HG03442 (cell line): ENCODE measurements around the gene WWC1.

Source experiments
- ATAC-seq: cut with Tn5 transposase; IDR thresholded peaks from one replicate; pipeline ENCODE4 v1.9.1; 2021; ENCODE audit warnings: mild to moderate bottlenecking, moderate library complexity; ENCODE audit not compliant: unreplicated experiment

Gene WWC1

DNA sequence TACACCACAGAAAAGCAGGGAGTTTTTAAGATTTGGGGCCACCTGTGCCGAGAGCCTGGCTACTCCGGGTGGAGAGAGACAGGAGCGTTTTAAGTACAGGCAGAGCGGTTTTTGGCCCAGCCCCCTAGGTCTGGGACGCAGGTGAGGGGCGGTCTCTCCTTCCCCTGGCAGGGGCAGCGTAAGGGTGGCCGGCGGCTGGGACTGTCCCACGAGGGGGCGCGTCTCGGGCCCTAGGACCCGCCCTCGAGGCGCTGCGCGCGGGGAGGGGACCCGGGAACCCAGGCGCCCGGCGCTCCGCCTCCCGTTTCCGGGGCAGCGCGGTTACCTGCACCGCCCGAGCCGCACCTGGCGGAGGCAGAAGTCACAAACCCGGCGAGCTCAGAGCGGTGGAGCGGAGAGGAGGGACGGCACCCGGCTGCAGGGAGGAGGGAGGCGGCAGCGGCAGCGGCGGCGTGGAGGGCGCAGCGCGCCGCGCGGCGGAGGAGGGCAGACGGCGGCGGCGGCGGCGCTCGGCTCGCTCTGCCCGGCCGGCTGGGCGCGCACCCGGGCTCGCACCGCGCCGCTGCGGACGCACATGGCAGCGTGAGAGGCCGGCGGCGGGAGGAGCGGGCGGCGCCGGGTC, at the start of gene WWC1:
Gene WWC1, plus strand, starts transcription at position 304 of the 622 bp plus-strand sequence. CDS start 508 bp downstream, outside the sequence.
- ATAC-seq = peak; percentile 68

DNA sequence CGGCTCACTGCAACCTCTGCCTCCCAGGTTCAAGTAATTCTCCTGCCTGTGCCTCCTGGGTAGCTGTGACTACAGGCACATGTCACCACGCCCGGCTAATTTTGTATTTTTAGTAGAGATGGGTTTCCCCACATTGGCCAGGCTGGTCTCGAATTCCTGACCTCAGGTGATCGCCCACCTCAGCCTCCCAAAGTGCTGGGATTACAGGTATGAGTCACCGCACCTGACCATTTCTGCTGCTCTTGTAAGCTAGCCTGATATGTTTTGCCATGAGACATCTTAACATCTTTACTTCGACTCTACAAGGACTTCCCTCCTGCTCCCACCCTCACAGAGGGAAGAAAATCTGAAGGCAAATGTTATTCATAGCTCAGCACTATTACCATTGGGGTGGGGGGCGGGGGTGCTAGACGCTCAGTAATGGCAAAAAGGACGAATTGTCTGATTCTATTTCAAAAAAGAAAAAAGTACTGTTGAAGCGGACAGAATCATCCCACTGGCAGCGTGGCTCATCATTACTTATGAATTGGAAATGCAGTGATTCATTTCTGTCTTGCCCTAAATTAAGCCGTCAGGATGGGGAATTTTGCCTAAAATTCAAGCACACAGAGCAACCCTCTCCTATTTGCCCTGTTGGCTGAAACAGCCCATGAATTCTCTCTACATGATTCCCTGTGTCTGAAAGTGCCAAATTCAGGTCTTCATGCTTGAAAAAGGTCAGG, 46.4 kb upstream of the WWC1 start:
- no peak for ATAC-seq

DNA sequence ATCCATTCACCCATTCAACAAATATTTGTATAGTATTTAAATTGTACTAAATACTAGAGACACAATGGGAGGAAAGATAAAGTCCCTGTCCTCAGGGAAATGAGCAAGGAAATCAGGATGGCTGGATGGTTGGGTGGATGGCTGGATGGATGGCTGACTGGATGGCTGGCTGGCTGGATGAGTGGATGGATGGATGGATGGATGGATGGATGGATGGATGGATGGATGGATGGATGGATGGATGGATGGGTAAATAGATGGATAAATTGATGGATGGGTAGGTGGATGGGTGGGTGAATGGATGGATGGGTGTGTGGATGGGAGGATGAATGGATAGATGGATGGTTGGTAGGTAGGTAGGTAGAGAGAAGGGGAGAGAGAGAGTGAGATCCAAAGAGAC, 41.5 kb upstream of the WWC1 start:
- ATAC-seq = no peak

DNA sequence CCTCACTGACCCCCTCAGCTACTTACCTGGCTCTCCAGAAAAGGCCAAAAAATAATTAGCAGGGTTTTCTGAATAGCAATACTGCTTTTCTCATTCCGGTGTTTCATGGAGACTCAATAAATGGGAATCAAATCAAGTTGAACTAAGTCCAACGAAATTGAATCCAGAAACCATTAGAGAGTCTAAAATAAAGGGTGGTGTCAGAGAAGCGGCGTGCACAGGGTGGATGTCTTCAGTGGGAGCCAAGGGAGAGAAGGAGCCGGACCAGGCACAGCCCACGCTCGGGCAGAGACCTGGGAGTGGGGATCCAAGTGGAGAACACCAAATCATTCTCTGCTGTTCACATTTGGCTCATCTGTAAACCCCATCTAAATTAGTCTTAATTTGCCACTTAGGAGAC, 40.2 kb upstream of the WWC1 start:
- ATAC-seq = no peak

DNA sequence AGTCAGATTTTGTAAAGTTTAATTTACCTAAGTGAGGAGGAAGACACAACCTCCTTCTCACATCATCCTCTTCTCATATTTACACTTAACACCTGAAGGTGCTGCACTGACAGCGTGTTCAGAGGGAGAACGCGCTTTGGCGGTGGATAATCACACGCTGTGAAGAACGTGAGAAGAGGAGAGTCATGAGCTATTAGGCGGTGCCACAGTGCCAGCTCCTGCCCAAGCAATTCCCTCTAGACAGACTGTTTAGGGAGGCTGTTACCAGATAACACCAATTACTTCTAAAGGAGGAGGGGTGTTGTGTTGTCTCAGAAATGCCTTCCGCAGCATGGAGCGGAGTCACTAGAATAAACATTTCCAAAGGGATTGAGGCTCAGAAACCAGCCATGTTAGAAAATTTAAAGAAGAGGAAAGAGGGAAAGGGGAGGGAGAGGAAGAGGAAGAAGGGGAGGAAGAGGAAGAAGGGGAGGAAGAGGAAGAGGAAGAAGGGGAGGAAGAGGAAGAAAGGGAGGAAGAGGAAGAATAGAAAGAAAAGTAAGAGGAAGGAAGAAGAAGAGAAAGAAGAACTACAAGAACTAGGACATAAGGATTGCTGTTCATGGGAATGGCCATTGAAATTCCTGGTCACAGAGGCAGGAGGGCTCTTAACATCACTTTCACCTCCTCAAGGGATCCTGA, 37.3 kb upstream of the WWC1 start:
- ATAC-seq = no peak

DNA sequence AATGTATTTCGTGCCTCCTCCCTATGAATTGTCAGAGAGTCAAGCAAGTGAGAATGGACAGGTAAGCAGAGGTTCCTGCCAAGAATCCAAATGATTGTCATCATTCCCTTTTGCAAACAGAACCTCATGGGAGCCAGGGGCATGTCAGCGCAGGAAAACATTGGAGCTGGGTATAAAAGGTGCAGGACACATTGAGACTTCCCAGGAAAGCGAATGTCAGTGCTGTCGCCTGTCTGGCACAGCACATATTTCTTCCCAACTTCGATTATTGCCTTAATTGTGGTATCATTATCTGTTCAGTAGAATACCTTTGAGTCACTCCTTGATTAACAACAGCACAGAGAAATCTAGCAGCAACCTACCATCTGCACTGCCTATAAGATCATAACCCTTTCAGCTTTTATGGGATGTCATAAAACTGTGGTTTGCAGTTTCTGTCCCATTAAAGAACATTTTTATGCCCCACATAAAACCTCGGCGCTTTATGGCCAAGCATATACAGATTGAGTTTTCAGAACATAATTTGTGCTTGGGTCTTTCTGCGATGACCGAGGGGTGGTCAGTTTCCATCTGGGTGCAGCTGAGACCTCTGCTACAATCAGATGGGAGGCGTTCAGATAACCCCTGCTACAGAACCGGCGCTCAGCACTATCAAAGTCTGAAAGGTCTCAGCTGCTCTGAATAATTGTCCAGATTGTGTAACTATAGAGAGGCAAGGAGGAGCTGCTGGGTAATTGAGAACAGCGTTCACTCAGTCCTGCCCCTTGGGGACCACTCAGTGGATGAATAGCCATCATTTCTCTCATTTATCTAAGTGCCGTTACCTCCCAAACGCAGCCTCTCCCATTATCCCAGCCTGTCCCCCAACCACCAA, 30.9 kb upstream of the WWC1 start:
- no peak for ATAC-seq

DNA sequence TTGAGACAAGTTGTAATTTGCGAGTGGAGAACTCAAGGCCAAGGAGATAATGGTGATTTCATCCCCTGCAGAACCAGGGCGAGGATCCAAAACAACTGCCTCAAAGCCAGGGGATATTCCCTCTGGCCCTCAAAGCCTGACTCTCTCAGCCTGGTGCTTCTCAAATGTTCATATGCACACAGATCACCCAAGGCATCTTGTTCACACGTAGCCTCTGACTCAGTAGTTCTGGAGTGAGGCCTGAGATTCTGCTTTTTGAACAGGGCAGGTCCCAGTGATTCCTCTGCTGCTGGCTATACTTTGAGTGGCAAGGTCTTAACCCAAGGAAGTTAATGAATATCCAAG, 30.2 kb upstream of the WWC1 start:
- ATAC-seq = no peak

DNA sequence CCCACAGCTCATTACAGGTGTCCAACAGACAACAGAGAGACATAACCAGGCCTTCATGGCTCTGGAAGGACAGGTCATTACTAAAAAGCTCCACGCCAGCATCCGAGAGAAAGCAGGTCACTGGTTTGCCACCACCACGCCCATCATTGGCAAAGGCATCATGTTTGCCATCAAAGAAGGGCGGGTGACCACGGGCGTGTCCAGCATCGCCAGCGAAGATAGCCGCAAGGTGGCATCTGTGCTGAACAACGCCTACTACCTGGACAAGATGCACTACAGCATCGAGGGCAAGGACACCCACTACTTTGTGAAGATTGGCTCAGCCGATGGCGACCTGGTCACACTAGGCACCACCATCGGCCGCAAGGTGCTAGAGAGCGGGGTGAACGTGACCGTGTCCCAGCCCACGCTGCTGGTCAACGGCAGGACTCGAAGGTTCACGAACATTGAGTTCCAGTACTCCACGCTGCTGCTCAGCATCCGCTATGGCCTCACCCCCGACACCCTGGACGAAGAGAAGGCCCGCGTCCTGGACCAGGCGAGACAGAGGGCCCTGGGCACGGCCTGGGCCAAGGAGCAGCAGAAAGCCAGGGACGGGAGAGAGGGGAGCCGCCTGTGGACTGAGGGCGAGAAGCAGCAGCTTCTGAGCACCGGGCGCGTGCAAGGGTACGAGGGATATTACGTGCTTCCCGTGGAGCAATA, 29.3 kb upstream of the WWC1 start:
- ATAC-seq = no peak

DNA sequence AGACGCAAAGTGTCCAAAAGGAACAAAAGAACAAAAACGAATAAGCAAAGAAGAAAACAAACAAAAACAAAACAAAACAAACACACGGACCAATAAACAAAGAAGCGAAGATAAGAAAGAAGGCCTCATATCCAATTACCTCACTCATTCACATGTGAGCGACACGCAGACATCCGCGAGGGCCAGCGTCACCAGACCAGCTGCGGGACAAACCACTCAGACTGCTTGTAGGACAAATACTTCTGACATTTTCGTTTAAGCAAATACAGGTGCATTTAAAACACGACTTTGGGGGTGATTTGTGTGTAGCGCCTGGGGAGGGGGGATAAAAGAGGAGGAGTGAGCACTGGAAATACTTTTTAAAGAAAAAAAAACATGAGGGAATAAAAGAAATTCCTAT, 28.3 kb upstream of the WWC1 start:
- no peak for ATAC-seq

DNA sequence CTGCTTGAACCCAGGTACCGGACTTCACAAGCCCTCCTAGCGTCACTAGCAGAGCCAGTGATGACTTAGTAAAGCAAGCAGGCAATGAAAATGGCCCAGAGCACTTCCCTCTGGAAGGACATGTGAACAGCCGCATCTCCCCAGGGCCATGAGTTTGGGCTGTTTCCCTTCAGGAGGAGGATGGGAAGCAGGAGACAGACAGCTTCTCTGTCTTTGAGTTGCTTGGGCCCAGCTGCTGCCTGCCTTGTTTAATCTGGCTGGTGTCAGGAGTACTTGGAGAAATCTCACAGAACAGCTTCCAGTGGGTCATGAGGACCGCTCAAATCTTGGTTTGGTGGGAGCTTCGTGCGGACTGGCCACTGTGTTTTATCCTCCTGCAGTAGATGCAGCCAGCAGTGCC, 25.4 kb upstream of the WWC1 start:
- no peak for ATAC-seq

DNA sequence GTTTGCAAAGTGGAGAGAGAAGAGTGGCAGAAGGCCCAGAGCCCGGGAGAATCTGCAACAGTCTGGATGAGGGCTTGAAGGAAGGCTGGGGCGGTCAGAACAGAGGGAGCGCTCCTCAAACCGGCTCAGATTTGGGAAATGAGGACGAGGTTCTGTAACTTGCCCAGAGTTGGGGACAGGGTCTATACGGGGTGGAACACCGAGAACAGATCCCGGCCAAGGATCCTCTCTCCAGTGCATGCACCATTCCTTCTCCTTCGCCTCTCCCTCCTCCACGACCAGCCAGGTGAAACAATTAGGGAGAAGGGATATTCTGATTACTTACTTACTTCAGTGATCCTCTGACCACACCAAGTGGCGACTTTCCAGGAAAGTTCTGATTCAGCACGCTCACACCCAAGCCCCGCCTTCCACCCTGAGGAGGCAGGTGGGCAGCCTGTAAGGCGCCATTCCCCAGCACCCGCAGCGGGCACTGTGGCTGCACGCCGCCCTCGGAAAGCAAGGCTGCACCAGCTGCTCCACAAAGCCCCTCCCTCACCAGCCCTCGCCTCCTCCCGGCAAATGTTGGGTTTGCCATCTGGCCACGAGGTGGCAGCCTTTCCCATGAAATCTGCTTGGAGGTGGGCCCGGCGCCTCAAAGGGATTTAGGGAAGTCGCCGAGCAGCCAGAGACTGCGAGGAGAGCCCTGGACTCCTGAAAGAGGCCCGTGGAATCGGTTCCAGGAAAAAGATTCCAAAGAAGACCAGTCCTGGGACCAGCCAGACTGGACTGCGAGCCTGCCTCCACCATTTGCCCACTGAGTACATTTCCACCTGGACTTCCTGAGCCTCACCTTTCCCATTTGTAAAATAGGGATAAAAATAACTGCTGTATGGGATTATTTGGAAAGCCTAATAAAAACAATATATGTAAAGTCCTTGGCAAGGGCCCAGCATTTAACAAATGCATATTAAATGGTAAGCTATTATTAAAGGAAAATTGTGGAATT, 22.2 kb upstream of the WWC1 start:
- peak; percentile 88 for ATAC-seq

DNA sequence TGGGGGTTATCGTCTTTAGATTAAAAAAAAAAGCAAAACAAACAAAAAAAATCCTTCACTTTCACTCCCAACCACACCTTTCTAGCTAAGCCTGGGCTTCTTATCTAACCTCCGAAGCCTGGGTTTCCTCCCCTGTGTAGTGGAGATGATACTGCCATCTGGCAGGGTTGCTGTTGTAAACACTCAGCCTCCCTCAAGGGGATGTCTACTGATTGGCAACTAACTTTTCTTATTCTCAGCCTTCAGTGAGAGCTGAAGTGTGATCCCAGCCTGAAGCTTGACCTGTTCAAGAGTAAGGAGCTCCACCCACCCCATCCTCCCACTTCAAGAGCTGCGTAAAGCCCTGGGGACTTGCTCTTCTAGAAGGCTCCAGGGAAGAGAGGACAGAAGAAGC, 21.5 kb upstream of the WWC1 start:
- ATAC-seq = no peak

DNA sequence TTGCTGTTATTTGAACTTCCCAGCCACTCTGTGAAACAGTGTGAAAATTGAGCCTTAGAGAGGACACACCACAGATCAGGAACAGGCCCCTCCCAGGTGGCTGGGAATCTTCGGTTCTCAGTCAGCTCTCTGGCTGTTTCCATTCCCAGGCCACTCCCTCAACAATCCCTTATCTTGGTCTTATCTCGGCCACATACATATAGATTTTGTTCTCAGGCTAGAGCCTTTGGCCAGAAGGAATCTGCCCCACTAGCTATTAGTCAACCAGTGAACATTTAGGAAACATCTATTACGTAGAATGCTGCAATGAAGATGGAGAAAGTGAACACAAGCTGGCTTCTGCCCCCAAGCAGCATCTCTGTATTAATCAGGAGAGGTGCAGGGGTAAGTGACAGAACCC, 21.0 kb upstream of the WWC1 start:
- no peak for ATAC-seq

DNA sequence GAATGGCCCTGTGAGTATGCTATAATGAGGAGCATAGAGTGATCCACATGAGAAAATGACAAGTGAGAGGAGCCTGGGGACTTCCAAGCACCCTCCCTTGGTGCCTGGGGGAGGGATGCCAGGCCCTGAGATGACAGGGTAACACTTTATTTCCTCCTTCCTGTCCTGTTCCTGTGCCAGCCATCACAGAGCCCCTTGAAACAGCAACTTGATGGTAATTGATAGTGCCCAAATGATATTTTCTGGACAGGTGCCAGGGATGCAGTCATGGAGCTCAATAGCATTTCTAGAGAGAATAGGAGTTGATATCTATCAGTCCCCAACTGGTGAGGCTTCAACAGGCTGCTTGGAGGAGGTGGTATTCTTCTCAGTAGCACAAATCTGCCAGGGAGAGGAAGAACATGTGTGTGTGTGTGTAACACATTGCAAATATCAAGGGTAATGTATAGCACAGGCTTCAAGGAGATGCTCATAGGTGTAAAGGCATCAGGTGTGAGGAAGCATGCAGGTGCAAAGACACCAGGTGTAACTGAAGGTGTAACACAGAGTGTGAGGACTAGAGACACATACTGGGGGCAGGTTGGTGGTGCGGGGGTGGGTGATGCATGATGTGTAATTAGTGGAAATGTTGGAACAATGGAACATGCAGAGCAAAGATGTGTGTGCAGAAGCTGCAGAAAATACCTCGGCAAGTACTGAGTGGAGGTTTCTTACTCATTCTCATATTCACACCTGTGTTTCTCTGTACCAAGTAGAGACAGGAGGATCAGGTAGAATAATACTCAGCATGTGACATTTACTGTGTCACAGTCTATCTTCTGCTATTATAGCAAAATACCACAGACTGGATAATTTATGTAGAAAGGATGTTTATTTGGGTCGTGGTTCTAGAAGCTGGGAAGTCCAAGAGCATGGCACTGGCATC, 18.1 kb upstream of the WWC1 start:
- no peak for ATAC-seq

DNA sequence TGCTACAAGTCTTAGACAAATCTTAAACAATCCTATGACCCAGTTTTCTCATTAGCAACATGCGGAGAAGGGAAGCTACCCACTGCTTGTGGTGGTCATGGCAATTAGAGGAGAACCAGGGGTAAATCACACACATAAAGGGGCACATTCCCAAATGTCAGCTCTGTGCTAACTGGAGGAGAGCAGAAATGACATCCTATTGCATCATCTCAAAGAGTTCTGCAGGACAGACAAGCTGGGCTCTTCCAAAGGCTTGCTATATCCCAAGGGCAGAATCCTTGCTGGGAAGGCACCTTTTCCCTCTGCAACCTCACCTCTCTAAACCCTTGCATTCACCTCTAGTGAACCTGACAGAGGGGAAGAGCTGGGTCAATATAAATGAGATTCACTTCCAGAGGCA, 17.0 kb upstream of the WWC1 start:
- no peak for ATAC-seq

DNA sequence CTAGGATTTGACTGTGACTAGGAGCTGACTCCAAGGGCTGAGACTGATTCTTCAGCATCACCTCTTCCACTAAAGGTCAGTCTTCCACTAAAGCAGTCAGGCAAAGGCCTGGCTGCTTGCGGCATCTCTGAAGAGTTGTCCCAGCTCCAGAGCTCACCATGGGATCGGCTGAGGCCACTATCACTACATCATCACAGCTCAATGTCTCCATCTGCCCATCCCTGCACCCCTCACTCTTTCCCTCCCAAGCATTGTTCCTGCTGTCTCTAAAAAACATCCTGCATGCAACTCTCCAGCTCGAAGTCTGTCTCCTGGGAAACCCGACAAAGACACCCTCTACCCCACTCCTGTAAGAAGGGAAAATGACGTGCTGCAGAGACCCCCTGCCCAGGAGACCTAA, 15.5 kb upstream of the WWC1 start:
- no peak for ATAC-seq

DNA sequence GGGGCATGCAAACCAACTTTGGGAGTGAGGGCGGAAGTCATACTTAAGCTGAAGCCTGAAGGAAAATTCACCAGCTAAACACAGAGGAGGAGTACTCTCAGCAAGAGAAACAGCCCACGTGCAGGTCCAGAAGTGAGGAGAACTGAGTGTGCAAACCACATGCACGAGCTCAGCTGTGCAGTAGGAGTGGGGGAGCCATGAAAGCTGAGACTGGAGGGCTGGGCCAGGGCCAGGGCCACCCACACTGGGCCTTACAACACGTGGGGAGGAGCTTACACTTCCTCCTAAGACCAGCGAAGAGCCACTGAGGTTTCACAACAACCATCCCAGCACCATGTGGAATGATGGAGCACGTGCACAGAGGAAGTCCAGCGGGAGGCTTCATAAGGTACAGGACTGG, 9.3 kb upstream of the WWC1 start:
- ATAC-seq = no peak

DNA sequence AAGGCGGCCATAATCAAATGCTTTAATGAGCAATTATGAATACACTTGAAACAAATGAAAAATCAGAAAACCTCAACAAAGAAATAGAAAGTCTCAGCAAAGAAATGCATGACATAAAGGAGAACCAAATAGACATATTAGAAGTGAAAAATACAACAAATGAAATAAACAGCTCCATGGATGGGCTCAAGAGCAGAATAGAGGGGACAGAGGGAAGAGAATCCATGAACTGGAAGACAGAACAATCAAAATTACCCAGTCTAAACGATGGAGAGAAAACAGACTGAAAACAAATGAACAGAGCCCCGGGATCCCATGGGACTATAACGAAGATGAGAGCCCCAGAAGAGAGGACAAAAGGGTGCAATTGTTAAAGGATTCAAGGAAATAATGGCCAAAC, 6.6 kb upstream of the WWC1 start:
- no peak for ATAC-seq

DNA sequence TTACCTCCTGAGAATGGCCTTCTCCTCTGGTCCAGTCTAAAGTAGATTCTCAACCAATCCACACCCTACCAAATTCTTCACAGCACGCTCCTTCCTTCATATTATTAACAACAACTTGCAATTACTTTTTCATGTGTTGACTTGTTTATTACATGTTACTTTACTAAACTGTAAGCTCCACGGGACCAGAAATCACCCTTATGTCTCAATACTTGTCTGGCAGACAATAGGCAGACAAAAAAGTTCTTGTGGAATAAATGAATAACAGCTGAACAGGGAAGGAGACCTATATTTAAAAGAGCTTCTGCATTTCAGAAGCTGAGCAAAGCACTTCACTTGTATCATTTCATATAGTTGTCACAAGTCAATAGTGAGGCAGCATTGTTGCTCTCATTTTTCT, 5.7 kb upstream of the WWC1 start:
- no peak for ATAC-seq
